ENCODE measurements around the gene WNT2.
"Not testable (repeated sequence)": the region's sequence is repeated elsewhere in the genome, so short reads cannot be mapped to it uniquely, and the experiment has no call there.

Gene WNT2

DNA sequence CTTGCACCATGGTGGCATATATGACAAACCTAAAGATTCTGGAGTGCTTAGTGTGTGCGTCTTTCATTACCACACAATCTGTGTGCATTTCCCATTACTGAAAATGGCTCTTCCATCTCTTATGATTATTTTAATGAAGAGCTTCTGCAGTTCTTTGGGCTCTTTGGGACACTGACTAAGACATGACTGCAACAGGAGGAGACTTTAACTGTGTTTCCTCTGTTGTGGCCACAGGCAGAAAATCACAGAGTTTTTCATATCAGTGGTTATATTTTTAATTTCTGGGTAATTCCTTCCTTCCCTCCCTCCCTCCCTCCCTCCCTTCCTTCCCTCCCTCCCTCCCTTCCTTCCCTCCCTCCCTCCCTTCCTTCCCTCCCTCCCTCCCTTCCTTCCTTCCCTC, 58.1 kb downstream of the WNT2 start:
- DNase-seq (ENCODE audit: low read depth in 2 of 2): no peak

DNA sequence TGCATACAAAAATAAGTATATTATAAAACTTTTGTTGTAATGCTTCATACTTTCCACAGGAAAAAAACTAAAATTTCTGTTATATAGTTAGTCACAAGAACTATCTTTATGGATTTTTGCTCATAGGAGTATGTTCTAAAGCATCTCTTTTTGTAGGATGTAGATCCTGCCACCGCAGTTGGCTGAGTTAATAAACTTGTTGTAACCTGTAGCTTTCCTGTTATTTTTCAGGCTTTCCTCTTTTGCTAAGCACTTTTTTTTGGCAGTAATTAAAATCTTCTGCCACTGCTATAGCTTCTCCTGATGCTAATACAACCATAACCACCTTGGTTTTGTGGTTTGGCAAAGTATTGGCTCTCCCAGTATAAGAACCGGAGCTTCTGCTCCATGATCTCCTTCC, 60.3 kb downstream of the WNT2 start:
- no peak for DNase-seq (ENCODE audit: low read depth in 2 of 2)

DNA sequence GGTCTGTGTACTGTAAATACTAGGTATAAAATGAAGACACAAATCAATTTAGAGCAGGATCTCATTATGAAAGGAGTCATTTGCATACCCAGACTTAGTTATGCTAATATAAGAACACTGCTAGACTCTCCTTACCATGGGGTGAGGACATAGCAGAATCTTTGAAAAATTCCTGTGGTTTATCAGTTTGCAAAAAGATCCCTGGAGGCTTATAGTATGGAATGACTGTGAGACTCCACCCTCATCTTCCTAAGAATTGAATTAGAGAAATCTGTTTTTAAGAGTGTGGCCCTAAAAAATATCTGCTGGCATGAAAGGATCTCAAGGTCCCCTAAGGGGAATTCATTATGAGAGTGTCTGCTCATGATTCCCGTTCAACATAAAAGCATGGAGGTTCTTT, 63.2 kb downstream of the WNT2 start:
- DNase-seq (ENCODE audit: low read depth in 2 of 2): no peak

DNA sequence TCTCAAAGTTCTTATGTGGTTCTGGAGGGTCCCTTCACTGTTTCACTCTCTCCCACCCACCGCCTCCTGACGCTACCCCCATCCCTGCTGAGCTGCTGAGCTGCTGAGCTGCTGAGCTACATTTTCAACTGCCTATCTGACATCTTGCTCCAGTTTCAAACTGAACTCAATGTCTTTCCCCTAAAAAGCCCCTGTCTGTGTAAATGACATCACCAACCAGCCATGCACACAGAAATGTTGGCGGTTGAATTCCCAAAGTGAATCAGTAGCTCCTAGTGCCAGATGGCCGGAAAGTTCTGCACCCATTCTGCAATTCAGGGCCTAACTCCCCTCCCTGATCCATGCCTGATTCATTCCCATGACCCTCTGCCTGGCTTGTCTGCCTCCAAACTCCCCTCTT, 71.2 kb downstream of the WNT2 start:
- no peak for DNase-seq (ENCODE audit: low read depth in 2 of 2)

DNA sequence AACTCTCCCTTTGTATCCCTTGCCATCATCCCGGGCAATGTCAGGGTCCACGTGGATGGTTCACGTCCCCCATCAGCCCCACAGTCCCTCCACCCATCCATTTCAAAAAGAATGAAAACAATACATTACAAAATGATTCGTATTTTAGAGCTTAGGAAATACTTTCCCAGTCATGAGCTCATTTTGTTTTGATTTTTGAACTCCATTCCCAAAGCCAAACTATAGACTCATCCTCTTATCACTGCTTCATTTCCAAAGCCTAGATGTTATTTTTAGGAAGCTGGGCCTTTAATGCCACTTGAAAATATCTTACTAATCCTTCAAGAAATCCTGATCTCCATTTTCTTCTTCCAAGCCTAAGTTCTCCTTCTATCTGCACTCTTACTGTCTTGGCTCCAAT, 72.1 kb downstream of the WNT2 start:
- no peak for DNase-seq (ENCODE audit: low read depth in 2 of 2)

DNA sequence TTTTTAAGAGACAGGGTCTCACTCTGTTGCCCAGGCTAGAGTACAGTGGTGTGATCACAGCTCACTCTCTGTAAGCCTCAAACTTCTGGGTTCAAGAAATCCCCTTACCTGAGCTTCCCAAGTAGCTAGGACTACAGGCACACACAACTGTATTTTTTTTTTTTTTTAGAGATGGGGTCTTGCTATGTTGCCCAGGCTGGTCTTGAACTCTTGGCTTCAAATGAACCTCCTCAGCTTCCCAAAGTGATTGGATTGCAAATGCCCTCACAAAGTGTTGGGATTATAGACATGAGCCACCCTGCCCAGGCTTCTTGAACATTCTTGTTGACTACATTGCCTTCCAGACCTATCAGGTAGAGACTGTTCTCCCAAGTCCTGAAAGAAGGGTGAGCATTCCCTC, 72.6 kb downstream of the WNT2 start:
- no peak for DNase-seq (ENCODE audit: low read depth in 2 of 2)

DNA sequence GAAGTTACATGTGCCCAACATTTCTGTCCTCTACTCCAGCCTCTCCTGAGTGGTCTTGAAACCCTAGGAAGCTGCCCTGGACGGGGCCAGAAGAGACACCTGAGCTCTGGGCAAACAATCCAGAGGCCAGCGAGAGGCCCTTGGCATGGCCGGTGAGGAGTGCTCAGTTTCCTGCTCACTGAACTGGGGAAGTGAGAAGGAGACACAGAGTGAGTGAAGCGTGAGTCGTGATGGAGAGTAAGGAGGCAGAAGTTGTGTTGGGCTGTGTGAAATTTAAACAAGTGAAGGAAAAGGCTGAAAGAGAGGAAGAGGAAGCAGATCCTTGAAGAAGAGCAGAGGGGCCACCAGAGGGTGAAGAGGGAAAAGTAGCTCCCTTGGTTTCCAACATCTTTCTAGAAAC, 73.2 kb downstream of the WNT2 start:
- no peak for DNase-seq (ENCODE audit: low read depth in 2 of 2)

DNA sequence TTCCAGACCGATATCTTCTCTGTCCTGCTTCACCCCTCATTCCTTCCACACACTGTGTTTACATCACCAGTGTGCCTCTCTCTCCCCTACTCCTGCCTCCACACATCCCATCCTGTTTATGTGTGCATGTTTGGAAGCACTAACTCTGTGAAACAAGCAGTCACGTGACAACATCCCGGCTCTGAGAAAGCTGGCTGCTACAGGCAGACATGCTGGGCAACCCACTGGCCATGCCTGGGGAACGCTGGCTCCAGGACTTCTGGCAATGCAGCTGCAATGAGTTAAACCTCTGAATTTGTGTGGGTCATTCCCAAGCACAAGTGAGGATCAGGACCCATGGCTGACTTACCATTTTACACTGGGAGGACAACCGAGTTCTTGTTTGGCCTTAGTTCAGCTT, 74.0 kb downstream of the WNT2 start:
- DNase-seq (ENCODE audit: low read depth in 2 of 2): no peak

DNA sequence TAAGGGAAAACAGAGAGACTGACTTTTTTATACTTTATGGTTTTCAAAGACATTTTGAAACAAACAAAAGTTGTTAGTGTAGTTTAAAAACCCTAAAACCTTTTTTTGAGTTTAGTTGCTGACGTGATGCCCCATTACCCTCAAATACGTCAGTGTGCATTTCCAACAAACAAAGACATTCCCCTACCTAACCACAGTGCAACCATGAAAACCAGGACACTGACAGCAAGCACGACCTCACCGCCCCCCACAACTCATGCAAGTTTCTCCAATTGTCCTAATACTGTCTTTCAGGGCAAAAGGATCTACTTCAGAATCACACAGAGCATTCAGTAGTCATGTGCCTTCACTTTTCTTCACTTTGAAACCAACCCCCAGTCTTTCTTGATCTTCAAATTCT, 75.0 kb downstream of the WNT2 start:
- DNase-seq (ENCODE audit: low read depth in 2 of 2): no peak

DNA sequence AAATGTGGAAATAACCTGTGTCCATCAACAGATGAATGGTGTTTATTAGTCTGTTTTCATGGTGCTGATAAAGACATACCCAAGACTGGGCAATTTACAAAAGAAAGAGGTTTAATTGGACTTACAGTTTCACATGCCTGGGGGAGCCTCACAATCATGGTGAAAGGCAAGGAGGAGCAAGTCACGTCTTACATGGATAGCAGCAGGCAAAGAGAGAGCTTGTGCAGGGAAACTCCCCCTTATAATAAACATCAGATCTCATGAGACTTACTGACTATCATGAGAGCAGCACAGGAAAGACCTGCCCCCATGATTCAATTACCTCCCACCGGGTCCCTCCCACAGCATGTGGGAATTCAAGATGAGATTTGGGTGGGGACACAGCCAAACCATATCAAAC, 77.2 kb downstream of the WNT2 start:
- not testable (repeated sequence) for DNase-seq (ENCODE audit: low read depth in 2 of 2)

DNA sequence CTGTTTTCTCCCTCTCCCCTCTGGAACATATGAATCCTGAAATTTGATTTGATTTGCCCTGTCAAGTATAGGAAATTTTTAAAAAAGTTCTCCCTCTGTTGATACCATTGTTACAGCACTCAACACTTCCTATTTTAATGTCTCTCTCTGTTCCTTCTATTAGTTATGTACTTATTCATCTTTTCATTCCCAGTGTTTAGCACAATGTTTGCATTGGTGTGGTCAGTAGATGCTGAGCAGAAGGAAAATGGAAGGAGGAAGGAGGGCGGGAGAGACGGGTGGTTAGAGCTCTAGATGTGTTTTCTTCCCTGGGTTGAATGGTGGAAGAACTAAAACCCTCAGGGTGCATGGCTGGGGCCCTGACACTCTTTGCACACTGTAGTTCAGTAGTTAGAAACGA, 79.5 kb downstream of the WNT2 start:
- no peak for DNase-seq (ENCODE audit: low read depth in 2 of 2)

DNA sequence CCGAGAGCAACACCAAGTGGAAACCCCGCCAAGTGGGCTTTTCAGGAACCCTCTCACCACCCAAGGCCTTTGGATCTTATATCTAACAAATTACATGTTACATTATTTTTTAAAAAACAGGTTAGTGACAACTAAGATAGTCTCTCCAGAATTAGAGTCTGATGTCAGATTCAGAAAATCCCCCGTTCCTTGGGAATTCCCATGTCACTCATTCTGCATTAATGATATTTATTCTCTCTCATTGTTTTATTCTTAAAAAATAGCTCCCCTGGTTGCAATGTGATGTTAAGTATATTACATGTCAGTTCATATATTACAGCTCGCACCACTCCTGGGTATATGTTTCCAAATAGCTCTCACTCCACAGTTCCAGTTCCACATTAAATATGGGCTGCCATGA, 81.8 kb downstream of the WNT2 start:
- no peak for DNase-seq (ENCODE audit: low read depth in 2 of 2)

DNA sequence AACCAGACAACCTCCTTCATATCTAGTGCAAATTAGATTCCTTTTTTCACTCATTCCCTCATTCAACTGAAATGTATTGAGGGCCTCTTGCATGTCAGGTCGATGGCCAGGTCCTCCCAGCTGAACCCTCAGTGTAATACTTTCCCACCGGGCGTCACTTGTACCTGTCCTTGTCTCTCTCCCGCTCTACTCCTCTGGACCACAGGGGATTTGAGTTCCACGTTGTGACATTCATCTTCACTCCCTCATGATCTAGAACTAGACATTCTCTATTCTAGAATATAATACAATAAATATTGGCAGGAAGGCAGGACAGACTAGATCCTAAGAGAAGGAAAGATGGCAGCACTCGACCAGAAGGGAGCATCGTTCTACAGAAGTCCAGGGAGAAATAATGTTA, 83.9 kb downstream of the WNT2 start:
- no peak for DNase-seq (ENCODE audit: low read depth in 2 of 2)

DNA sequence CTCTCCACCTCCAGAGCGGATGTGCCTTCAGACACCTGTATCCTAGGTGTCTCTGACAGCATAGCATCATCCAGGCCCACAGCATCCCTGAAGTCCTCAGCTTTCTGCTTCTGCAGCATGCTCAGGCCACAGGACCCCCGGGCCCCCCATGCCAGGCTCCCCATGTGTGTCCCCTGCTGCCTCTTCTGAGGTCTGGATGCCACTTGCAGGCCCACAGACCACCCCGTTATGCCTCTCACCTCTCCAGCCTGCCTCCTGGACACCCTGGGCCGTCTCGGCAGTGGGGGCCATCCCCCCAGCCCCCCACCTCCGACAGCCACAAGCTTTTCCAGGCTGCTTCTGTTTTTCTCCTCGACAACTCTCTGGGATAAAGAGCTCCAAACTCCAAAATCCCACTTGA, 84.4 kb downstream of the WNT2 start:
- no peak for DNase-seq (ENCODE audit: low read depth in 2 of 2)

DNA sequence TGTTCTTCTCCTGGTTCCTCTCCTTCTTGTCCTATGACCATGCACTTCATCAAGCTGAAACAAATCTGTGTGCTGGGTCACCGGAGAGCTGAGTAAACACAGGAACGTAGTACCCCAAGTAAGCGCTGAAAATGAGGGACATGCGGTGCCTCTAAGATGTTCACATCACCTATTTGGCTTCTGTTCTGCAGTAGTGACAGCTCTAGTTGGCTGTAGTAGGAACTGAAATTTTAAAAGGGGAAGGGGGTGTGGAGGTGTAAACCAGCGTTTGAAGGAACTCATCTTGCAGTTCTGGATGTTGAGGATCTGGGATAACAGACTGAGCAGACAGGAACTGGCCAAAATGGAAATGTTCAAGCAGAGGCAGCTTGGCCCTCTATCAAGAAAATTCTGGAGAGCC, 85.2 kb downstream of the WNT2 start:
- DNase-seq (ENCODE audit: low read depth in 2 of 2): no peak

DNA sequence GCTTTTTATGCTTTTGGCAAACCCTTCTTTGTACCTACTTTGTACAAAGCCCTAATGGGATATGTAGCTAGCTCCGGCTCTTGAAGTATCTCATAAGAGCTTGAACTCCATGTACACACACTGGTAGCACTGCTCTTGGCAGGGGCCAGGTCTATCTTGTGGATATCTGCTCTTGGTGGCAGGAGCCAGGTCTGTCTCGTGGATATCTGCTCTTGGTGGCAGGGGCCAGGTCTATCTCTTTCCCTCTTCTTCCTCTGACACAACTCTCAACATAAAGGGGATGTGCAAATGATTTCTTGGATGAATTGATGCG, 91.9 kb downstream of the WNT2 start:
- DNase-seq (ENCODE audit: low read depth in 2 of 2): no peak

DNA sequence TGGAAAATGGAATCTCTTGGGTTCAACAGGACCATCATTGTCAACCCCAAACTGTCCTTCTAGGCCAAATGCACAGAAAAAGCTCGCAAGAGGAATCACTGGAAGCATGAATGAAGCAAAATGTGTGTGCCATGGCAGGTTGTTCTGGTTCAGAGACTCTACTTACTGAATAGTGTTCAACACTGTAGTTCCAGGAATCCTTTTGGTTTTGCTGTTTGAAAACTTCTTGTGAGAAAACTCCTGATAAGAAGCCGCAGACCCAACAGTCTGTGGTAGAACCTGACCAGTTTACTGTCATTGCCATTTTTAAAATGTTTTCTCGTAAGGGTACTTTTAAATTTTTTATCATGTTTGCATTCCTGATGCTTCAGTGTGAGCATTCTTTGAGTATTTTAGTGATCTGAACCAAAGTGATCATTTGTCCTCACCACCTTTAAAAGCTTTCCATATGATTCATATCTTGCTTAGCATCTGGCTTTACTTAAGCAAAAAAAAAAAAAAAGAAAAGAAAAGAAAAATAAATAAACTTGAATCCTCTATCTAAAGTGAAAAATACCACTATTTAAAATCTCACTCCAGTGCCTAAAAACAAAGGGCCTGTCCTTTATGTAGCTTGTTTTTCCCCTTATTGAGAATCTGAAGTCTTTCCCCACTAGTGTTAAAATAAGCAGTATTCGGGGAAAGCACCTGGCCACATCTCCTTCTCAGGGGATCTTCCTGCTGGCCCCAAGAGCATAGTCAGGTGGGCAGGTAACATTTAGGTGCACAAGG, 92.4 kb downstream of the WNT2 start:
- no peak for DNase-seq (ENCODE audit: low read depth in 2 of 2)

DNA sequence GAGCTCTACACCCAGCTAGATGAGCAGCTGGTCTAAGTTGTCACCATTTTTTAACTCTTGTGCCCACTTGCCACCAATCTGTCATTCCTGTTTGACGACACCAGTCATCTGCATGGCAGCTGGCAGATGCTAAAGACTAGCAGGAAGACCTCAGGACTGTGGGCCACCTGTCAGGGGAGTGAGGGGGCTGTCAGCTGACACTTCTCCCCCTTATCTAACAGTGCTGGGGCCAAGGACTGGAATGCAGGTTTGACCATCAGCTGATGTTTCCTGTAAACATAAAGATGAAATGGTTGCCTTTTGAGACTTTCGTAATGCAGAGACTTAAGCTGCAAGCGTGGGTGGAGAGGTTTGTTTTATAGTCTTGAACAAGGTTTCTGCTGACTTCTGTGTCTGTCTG, 93.5 kb downstream of the WNT2 start:
- DNase-seq (ENCODE audit: low read depth in 2 of 2): no peak

DNA sequence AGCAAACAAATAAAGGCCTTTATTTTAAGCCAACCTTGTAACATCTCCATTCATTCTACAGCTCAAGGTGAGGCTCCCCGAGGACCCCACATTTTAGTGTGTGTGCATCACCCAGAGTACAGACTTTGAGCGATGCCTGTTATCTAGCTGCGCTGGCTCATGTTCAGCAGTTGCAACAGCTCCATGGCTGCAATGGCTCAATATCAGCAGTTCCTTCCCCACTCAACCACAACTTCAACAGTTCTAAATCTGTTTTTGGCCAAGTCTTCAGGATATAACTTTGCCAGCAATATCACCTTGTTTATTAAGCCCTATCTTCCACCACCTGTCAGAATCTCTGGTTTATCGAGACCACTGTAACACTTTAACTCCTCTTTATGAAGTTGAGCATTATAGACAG, 95.8 kb downstream of the WNT2 start:
- no peak for DNase-seq (ENCODE audit: low read depth in 2 of 2)

DNA sequence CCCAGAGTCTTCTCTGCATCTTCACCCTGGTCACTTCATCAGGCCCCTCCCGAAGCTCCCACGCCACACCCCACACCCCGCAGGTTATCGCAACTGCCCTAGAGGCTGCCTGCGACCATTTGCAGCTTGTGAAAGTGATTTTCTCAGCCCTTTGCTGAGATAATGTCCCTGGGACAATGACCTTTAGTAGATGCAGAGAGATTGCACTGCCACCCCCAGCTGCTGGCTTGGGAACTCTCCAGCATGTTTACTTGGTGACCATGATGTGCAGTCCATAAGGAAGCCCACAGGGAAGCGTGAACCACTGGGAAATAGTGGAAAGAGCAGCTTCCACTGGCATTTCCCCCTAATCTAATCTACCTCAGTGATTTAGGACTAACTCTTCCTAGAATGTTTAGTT, 97.3 kb downstream of the WNT2 start:
- no peak for DNase-seq (ENCODE audit: low read depth in 2 of 2)

Measured in stimulated activated CD8-positive, alpha-beta memory T cell treated with anti-CD3 and anti-CD28 coated beads, Interleukin-7, amount 100 ng/mL, for 4 hours (primary cell).